Chondrocyte (in vitro differentiated cells): Measurements from ENCODE around the gene FOXP1. TPM values are rescaled to one million over a fixed set of nuclear protein-coding genes. Genes with fewer than 3 reads are reported as not detected.

Experiments
- DNase-seq: peaks from one replicate; pipeline ENCODE4 v3.0.0; 2021; ENCODE audit warnings: mixed read lengths, low spot score
- H3K27ac Mint-ChIP-seq: one replicate; pipeline ENCODE4 v1.8.0; 2021; ENCODE audit warnings: mild to moderate bottlenecking, moderate library complexity, mixed read lengths; ENCODE audit not compliant: unreplicated experiment
- H3K27me3 Mint-ChIP-seq: 2 replicates; pipeline ENCODE4 v1.8.0; 2021; ENCODE audit warnings: low read depth, mixed read lengths
- H3K36me3 Mint-ChIP-seq: 2 replicates; pipeline ENCODE4 v1.8.0; 2021; ENCODE audit warnings: low read depth, mixed read lengths
- H3K4me1 Mint-ChIP-seq: 2 replicates; pipeline ENCODE4 v1.8.0; 2021; ENCODE audit warnings: low read depth, mild to moderate bottlenecking, mixed read lengths
- H3K4me3 Mint-ChIP-seq: one replicate; pipeline ENCODE4 v1.8.0; 2021; ENCODE audit warnings: mild to moderate bottlenecking, moderate library complexity, mixed read lengths; ENCODE audit not compliant: unreplicated experiment
- H3K9me3 Mint-ChIP-seq: 2 replicates; pipeline ENCODE4 v1.8.0; 2021; ENCODE audit warnings: low read depth, mixed read lengths
- total RNA-seq: library from RNA; stranded (reverse); gene quantifications from 3 replicates; pipeline ENCODE4 v1.2.1, GENCODE V29; 2021
- TF ChIP-seq, protein P1 (sequence below): fragments of 200-600 bp; sonication (generic); IDR thresholded peaks from 2 replicates; pipeline ENCODE4 v1.5.0; 2021; ENCODE audit warnings: antibody characterized with exemption, mild to moderate bottlenecking, moderate library complexity

The FOXP1 gene
- total RNA-seq, 1 donor from 2014 or later, result 206 TPM

DNA sequence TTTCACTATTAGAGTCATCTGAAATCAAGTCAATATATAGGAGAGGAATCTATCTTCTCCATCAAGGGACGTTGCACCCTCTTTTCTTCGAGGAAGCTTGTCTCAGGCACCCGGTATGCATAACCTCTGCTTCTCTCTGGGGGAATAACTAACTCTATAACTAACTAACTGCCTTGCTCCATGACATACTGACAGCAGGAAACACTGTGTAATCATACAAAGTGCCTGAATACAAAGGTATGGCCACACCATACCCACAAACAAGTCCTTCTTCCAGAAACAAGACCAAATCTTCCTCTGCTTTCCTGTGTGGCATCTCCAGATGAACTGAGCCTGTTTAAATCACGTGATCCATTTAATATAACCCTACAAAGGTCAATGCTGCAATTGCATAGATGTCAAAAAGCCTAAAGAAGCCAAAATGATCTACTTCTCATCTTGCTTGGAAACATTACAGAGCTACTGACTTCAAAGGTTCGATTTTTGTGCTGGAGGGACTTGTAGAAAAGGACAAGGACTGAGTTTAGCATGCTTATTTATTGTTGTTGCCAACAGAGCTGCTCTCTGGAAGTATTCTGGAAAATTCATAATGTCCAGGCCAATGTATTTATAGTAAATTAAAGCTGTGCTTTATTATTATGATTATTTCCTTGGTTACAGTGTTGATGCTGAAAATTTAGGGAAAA, 380.5 kb downstream of the FOXP1 start:
- H3K27me3 Mint-ChIP-seq, result no peaks in the 10 kb centered on the region
- DNase-seq, result no peak
- no peaks in the 10 kb centered on the region for H3K36me3 Mint-ChIP-seq
- H3K27ac Mint-ChIP-seq, result no peak overlapping the region
- H3K9me3 Mint-ChIP-seq, result no peaks in the 10 kb centered on the region
- no peak overlapping the region for H3K4me3 Mint-ChIP-seq
- H3K4me1 Mint-ChIP-seq, result peaks cover 46% of the 10 kb centered on the region
- TF ChIP-seq, protein P1, sequence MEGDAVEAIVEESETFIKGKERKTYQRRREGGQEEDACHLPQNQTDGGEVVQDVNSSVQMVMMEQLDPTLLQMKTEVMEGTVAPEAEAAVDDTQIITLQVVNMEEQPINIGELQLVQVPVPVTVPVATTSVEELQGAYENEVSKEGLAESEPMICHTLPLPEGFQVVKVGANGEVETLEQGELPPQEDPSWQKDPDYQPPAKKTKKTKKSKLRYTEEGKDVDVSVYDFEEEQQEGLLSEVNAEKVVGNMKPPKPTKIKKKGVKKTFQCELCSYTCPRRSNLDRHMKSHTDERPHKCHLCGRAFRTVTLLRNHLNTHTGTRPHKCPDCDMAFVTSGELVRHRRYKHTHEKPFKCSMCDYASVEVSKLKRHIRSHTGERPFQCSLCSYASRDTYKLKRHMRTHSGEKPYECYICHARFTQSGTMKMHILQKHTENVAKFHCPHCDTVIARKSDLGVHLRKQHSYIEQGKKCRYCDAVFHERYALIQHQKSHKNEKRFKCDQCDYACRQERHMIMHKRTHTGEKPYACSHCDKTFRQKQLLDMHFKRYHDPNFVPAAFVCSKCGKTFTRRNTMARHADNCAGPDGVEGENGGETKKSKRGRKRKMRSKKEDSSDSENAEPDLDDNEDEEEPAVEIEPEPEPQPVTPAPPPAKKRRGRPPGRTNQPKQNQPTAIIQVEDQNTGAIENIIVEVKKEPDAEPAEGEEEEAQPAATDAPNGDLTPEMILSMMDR, result no peak

DNA sequence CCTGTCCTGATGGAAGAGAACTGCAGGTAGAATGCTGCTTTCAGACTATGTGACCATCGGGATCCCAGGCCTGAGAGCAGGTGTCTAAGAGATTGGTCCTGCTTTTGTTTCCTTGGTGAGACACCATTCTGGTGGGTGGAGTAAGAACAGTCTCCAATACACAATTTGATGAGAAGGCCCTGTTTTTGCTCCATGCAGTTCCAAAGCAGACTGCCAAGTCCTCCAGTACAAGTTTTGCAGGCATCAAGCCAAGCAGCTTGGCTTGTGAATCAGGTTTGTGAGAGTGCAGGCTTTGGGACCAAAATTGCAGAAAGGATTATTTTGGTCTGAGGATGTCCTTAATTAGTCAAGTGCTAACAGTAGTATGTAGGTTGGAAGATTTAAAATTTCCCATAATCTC, 381.6 kb downstream of the FOXP1 start:
- Mint-ChIP-seq H3K36me3 (peaks cover 6% of the 10 kb centered on the region), H3K27me3 (no peaks in the 10 kb centered on the region), H3K27ac (peak overlapping the region; percentile 45), H3K4me1 (peaks cover 44% of the 10 kb centered on the region), H3K4me3 (no peak overlapping the region), H3K9me3 (no peaks in the 10 kb centered on the region)
- no peak for DNase-seq
- TF ChIP-seq, protein P1, result no peak

DNA sequence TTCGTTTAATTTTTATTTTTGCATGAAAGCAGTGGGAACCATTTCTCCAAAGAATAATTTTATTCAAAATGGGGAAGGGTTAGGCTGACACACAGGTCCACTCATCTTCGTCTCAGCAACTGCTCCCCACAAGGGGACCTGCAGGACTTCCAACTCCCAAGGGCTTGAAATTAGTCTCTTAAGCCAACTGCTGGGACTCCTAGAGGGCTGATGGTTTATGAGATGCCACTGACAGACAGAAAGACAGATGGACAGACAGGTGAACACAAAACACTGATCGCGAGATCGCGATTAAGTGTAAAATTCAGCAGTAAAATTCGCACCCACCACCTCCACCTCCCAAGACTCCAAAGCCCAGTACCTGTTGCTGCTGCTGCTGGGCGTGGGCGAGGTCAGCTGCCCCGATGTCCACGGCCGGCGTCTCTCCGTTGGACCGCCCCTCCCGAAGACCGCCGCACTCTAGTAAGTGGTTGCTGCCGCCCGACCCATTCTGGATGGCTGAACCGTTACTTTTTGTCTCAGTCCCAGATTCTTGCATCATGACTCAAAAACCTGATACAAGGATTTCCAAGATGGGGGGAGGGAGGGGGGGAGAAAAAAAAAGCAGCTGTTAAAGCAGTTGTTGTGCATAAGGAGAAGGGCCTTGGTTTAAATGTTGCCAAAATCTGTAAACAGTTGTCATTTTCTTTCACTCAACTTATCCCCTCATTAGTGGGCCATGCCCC, 385.5 kb downstream of the FOXP1 start:
- no peak overlapping the region for H3K27ac Mint-ChIP-seq

DNA sequence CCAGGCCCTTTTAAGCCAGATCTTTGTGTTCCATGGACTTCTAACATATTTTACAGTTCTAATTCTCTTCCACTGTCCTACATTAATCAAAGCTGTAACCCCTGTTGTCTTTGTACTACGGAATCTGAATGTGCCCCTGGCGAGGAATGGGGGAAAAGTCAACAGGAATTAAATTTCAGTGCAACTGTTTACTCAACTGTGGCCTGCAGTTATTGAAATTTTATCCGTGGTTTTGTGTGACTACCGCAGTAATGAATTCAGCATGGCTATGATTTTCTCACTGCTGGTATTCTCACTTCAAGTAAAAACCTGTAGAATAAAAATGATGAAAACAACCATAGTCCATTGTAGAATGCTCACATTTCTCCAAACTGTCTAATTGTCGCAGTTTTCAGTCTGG, 388.0 kb downstream of the FOXP1 start:
- H3K4me3 Mint-ChIP-seq, result peak overlapping the region; percentile 1
- TF ChIP-seq, protein P1, result peak; percentile 24
- H3K27me3 Mint-ChIP-seq, result no peaks in the 10 kb centered on the region
- H3K4me1 Mint-ChIP-seq, result peaks cover 57% of the 10 kb centered on the region
- H3K36me3 Mint-ChIP-seq, result peaks cover 10% of the 10 kb centered on the region
- no peaks in the 10 kb centered on the region for H3K9me3 Mint-ChIP-seq
- peak overlapping the region; percentile 88 for H3K27ac Mint-ChIP-seq
- no peak for DNase-seq

More for the DNA sequence above, 385.5 kb downstream of the FOXP1 start:
- Mint-ChIP-seq H3K4me3 (no peak overlapping the region), H3K36me3 (peaks cover 8% of the 10 kb centered on the region), H3K9me3 (no peaks in the 10 kb centered on the region), H3K4me1 (peaks cover 61% of the 10 kb centered on the region), H3K27me3 (no peaks in the 10 kb centered on the region)
- DNase-seq, result no peak
- TF ChIP-seq, protein P1, result no peak

DNA sequence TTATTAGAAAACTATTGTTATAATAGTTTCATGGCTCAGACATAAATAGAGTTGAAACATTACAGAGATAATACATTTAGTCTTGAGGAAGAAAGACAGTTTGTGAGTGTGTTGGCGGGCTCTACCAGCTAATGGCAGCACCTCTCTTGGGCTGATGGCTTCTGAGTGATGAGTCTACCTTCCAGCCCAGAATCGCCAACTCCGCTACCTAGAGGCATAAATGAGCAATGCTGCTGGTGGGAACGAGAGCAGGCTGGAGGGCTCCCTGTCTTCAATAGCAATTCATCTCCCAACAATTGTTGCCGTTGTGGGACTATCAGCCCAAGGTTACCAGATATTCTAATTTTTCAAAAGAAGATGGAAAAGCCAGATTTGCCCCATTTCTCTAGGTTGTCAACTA, 388.7 kb downstream of the FOXP1 start:
- H3K4me3 Mint-ChIP-seq, result no peak overlapping the region
- no peaks in the 10 kb centered on the region for H3K9me3 Mint-ChIP-seq
- peaks cover 61% of the 10 kb centered on the region for H3K4me1 Mint-ChIP-seq
- H3K27ac Mint-ChIP-seq, result peak overlapping the region; percentile 73
- no peaks in the 10 kb centered on the region for H3K27me3 Mint-ChIP-seq
- no peak for DNase-seq
- TF ChIP-seq, protein P1, result no peak
- H3K36me3 Mint-ChIP-seq, result peaks cover 10% of the 10 kb centered on the region
